Astrocyte (in vitro differentiated cells and primary cell): ENCODE data around the gene KRT84.

Experiments used
- EZH2 ChIP-seq: IDR thresholded peaks from 2 replicates; pipeline ENCODE4 v1.6.1; 2012; ENCODE audit warnings: mild to moderate bottlenecking, low read length, inconsistent platforms; ENCODE audit not compliant: insufficient read depth
- TF ChIP-seq, protein P1 (sequence below): IDR thresholded peaks from 2 replicates; pipeline ENCODE4 v1.5.1; 2011; ENCODE audit warnings: low read depth, mild to moderate bottlenecking, inconsistent platforms, low read length, moderate library complexity; ENCODE audit not compliant: insufficient read depth

DNA sequence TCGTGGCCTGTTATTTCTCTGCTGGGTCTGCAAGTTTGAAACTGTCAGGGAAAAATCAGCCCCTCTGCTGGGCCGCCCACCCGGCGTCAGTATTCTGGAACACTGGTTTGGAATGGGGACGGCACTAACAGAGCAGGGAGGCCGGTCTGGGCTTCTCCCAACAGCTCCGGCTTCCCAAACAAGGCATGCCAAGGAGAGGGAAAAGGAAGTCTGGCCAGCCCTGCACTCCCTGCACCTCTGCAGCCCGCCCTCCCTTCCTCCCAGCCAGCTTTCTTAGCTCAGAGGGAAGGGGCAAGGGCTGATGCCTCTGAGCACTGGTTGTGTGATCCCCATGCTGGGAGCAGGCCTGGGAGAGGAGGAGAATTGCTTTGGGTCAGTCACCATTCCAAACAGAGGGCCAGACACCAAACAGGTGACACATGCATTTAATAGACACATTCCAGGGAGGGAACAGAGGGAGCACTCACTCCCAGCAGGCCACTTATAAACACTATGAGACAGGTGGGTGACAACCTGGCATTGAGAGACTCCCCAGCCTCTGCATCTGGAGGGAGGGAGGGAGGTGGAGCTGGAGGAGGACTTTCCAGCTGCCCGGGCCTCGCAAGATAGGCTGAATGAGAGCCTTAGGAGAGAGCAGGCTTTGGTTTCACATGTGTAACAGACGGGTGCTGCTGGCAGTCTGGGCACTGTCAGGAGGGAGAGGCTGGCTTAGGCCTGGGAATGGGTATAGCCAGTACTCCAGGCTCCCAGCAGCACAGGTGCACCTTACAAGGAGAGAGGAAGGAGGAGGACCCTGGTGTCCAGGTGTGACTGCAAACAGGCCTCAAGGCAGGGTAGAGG is 38.4 kb upstream of the KRT84 start:
- TF ChIP-seq, protein P1, sequence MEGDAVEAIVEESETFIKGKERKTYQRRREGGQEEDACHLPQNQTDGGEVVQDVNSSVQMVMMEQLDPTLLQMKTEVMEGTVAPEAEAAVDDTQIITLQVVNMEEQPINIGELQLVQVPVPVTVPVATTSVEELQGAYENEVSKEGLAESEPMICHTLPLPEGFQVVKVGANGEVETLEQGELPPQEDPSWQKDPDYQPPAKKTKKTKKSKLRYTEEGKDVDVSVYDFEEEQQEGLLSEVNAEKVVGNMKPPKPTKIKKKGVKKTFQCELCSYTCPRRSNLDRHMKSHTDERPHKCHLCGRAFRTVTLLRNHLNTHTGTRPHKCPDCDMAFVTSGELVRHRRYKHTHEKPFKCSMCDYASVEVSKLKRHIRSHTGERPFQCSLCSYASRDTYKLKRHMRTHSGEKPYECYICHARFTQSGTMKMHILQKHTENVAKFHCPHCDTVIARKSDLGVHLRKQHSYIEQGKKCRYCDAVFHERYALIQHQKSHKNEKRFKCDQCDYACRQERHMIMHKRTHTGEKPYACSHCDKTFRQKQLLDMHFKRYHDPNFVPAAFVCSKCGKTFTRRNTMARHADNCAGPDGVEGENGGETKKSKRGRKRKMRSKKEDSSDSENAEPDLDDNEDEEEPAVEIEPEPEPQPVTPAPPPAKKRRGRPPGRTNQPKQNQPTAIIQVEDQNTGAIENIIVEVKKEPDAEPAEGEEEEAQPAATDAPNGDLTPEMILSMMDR: no peak
- no peak for TF ChIP-seq EZH2
